NCI-H1694 treated with DMSO at 0.1 percent for 48 hours (cell line): ENCODE measurements around the gene MOSMO.

Source experiments
- DNase-seq: peaks from one replicate; lab custom pipeline; 2025; lab: John Stamatoyannopoulos, UW

MOSMO gene

GRCh38 chr16:22050963-22051362 lies 43.1 kb downstream of the MOSMO start:
- no peak for DNase-seq

- no peak for DNase-seq
Measured at GRCh38 chr16:22052980-22053379, 45.1 kb downstream of the MOSMO start.

GRCh38 chr16:22053921-22054341 lies 46.0 kb downstream of the MOSMO start:
- no peak for DNase-seq

- no peak for DNase-seq
Measured at GRCh38 chr16:22054847-22055590, 47.1 kb downstream of the MOSMO start.

- peak; percentile 1 for DNase-seq
Measured at GRCh38 chr16:22055881-22056280, 48.0 kb downstream of the MOSMO start.

DNA sequence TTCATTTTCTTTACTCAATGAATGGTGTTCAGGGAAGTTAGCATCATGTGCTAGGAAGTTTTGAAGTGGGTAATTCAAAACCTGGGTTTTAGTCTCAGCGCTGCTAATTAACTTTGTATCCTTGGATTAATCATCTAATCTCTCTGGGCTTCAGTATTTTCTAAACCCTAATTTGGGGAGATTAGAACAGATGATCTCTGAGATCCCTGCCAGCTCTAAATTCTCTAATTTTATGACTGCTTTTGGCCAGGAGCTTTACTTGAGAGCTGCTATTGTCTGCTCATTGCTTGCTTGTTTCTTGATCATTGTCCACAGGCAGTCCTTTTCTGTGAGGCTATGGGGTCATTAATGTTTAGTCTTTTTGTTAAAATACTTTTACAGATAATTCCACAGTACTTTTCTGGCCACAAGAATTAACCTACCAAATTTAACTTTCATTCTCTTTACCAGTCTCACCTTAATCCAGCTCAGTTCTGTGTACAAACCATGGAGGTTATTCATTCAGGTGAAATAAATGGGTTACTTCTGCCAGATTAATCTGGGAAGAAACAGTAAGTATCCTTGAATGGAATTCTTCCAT lies 56.1 kb downstream of the MOSMO start:
- no peak for DNase-seq

DNA sequence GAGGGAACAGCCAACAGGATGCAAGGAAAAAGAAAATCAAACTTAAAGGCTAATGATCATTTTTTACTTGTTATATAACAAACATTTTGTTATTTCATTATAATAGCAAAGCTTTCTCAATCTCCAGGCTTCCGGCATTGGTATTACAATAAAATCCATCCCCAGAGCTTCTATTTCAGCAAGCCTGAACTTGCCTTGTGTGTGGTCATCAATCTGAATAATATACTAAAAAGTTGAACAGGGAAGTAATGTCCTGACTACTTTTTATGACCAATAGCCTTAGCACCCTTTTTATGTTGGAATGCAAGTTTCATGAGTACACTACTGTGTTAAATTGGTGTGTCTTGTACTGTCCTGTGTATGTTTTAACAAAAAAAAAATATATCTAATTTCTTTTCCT lies 57.3 kb downstream of the MOSMO start:
- no peak for DNase-seq

- peak; percentile 70 for DNase-seq
Measured at GRCh38 chr16:22070361-22071330, 62.7 kb downstream of the MOSMO start.

- peak; percentile 37 for DNase-seq
Measured at GRCh38 chr16:22071331-22071910, 63.5 kb downstream of the MOSMO start.

GRCh38 chr16:22073350-22073749 lies 65.4 kb downstream of the MOSMO start:
- no peak for DNase-seq

GRCh38 chr16:22075043-22075757 lies 67.3 kb downstream of the MOSMO start:
- no peak for DNase-seq

GRCh38 chr16:22075776-22076175 lies 67.9 kb downstream of the MOSMO start:
- no peak for DNase-seq

- peak; percentile 33 for DNase-seq
Measured at GRCh38 chr16:22077700-22078313, 69.9 kb downstream of the MOSMO start.

GRCh38 chr16:22078656-22079055 lies 70.7 kb downstream of the MOSMO start:
- no peak for DNase-seq

- DNase-seq = no peak
Measured at GRCh38 chr16:22081050-22081449, 73.1 kb downstream of the MOSMO start.

DNA sequence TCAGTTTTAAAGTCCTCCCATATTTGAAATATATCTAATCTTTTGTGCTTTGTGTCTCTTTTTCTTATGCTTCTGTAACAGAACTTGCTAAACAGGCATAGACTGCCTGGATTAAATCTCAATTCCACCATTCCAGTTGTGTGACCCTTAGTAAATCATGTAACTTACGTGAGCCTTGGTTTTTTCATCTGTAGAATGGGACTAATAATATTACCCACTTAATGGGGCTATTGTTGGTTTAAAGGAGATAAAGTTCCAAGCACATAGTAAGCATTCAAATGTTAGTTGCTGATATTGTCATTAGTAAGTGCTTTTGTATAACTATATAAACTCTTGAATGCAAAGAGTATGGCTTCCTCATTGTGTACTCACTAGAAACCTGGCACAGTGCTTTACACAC lies 78.5 kb downstream of the MOSMO start:
- no peak for DNase-seq

GRCh38 chr16:22088642-22089041 lies 80.7 kb downstream of the MOSMO start:
- DNase-seq = no peak

- no peak for DNase-seq
Measured at GRCh38 chr16:22089910-22090309, 82.0 kb downstream of the MOSMO start.

GRCh38 chr16:22091721-22092120 lies 83.8 kb downstream of the MOSMO start:
- DNase-seq = no peak

DNA sequence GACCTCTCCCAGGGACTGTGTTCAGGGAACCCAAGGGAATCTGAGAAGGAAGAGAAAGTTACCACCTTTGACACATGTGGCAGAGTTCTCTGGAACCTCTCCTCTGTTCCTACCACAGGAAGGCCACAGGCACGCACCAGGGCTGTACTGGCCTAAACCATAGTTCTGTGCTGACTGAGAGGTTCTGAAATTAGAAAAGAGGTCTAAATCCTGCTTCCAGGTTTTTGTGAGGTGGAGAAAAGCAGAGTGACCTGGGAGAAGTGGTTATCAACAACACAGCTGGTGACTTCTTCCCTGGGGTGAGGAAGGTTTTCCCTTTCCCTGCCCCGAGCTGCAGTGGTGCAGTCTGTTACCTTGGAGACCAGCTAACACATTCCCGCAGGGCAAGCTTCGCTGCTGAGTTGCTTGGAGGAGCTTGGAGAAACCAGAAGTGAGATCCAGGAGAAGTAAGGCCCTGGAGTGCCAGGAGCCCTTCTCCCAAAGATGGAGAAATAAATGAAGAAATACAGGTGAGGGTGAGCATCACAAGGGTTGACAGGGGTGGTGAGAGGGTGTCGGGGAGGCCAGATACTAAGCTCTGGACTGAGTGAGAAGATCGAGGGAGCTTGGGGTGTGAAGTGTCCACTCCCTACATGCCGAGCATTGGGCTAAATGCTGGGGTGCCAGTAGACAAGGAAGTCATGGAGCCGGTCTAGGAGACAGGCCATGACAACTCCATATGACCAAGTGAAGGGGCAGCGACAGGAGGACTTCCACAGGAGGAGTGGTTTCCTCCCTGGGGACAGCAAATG lies 84.4 kb downstream of the MOSMO start, which contains the start of gene VWA3A:
VWA3A (plus strand) TSS at position 399 of the 791 bp plus-strand sequence; CDS start at position 496, 97 bp downstream.
- no peak for DNase-seq
